Measurements from ENCODE around the gene HDAC1. TPM values are rescaled to one million over a fixed set of nuclear protein-coding genes. Genes with fewer than 3 reads are reported as not detected.

HDAC1 gene
- total and polyA plus RNA-seq, 2 of the 13 experiments (the other 11 are each of a cell fraction or from before 2014, with no cell fraction given) = 93.5 to 189 TPM

- TF ChIP-seq ZNF839 (CRISPR knock-in tag; IDR thresholded peaks at IDR 0.05; ENCODE audit: borderline replicate concordance) (no peak), POLR2A (IDR thresholded peaks at IDR 0.05; ENCODE audit: insufficient read depth in 1 of 2, low read depth in 2 of 2, low read length in 2 of 2) (0 out of 4 replicates have a peak, but pooled peaks of 1 of the 2 experiments have one; percentile 33), MEF2D (CRISPR knock-in tag; IDR thresholded peaks at IDR 0.05) (no peak), NR3C1 (CRISPR knock-in tag; IDR thresholded peaks at IDR 0.05) (no peak), ELF3 (CRISPR knock-in tag; IDR thresholded peaks at IDR 0.05) (no peak), SIN3A (IDR thresholded peaks at IDR 0.05; ENCODE audit: borderline replicate concordance, low read depth, low read length) (no peak), ZBTB25 (CRISPR knock-in tag; IDR thresholded peaks at IDR 0.05) (0 out of 2 replicates have a peak, but pooled peaks have one; percentile 22), ZNF614 (CRISPR knock-in tag; IDR thresholded peaks at IDR 0.05; ENCODE audit: borderline replicate concordance) (peak; percentile 43; the same call in 1 of the 2 replicates), DNMT3B (CRISPR knock-in tag; conservative IDR thresholded peaks at IDR 0.05) (no peak), ZNF780A (CRISPR knock-in tag; IDR thresholded peaks at IDR 0.05) (no peak), ZNF570 (CRISPR knock-in tag; IDR thresholded peaks at IDR 0.05; ENCODE audit: borderline replicate concordance) (no peak), LCORL (IDR thresholded peaks at IDR 0.05) (no peak), LCORL (CRISPR knock-in tag; IDR thresholded peaks at IDR 0.05) (0 out of 2 replicates have a peak, but pooled peaks have one; percentile 39), CCAR2 (optimal IDR thresholded peaks at IDR 0.05; ENCODE audit: low read depth, low read length) (no peak), HOXA3 (CRISPR knock-in tag; IDR thresholded peaks at IDR 0.05) (no peak), ZNF230 (CRISPR knock-in tag; IDR thresholded peaks at IDR 0.05) (no peak), ZSCAN9 (CRISPR knock-in tag; IDR thresholded peaks at IDR 0.05; ENCODE audit: borderline replicate concordance) (0 out of 2 replicates have a peak, but pooled peaks have one; percentile 14), ZNF362 (CRISPR knock-in tag; IDR thresholded peaks at IDR 0.05; ENCODE audit: borderline replicate concordance) (peak; percentile 27; the same call in 1 of the 2 replicates), HNRNPK (IDR thresholded peaks at IDR 0.05; ENCODE audit: low read depth, low read length, poor library complexity, severe bottlenecking) (peak; percentile 13), MAX (IDR thresholded peaks at IDR 0.05) (peak; percentile 50; the same call in 1 of the 2 replicates)
- TF ChIP-seq, protein P1, sequence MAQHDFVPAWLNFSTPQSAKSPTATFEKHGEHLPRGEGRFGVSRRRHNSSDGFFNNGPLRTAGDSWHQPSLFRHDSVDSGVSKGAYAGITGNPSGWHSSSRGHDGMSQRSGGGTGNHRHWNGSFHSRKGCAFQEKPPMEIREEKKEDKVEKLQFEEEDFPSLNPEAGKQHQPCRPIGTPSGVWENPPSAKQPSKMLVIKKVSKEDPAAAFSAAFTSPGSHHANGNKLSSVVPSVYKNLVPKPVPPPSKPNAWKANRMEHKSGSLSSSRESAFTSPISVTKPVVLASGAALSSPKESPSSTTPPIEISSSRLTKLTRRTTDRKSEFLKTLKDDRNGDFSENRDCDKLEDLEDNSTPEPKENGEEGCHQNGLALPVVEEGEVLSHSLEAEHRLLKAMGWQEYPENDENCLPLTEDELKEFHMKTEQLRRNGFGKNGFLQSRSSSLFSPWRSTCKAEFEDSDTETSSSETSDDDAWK (CRISPR knock-in tag; IDR thresholded peaks at IDR 0.05) = no peak
- TF ChIP-seq, protein P2, sequence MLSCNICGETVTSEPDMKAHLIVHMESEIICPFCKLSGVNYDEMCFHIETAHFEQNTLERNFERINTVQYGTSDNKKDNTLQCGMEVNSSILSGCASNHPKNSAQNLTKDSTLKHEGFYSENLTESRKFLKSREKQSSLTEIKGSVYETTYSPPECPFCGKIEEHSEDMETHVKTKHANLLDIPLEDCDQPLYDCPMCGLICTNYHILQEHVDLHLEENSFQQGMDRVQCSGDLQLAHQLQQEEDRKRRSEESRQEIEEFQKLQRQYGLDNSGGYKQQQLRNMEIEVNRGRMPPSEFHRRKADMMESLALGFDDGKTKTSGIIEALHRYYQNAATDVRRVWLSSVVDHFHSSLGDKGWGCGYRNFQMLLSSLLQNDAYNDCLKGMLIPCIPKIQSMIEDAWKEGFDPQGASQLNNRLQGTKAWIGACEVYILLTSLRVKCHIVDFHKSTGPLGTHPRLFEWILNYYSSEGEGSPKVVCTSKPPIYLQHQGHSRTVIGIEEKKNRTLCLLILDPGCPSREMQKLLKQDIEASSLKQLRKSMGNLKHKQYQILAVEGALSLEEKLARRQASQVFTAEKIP (CRISPR knock-in tag; IDR thresholded peaks at IDR 0.05; ENCODE audit: borderline replicate concordance) = no peak
- TF ChIP-seq, protein P3, sequence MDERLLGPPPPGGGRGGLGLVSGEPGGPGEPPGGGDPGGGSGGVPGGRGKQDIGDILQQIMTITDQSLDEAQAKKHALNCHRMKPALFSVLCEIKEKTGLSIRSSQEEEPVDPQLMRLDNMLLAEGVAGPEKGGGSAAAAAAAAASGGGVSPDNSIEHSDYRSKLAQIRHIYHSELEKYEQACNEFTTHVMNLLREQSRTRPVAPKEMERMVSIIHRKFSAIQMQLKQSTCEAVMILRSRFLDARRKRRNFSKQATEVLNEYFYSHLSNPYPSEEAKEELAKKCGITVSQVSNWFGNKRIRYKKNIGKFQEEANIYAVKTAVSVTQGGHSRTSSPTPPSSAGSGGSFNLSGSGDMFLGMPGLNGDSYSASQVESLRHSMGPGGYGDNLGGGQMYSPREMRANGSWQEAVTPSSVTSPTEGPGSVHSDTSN (CRISPR knock-in tag; IDR thresholded peaks at IDR 0.05) = no peak
Observed at GRCh38 chr1:32334864-32335534, 43.1 kb downstream of the HDAC1 start (continued).

Measured in HepG2 (cell line).